Putamen (tissue), 1 donor: Measurements from ENCODE around the gene JMY.
"Not testable (repeated sequence)": the region's sequence is repeated elsewhere in the genome, so short reads cannot be mapped to it uniquely, and the experiment has no call there.

ENCODE experiments used
- DNase-seq: peaks from one replicate; pipeline ENCODE4 v3.0.0-alpha.2; 2016; ENCODE audit warnings: low spot score

Gene JMY

GRCh38 chr5:79237740-79238560 lies 2.0 kb downstream of the JMY start:
- DNase-seq, result no peak

- no peak for DNase-seq
Measured at GRCh38 chr5:79240561-79240960, 4.6 kb downstream of the JMY start.

DNA sequence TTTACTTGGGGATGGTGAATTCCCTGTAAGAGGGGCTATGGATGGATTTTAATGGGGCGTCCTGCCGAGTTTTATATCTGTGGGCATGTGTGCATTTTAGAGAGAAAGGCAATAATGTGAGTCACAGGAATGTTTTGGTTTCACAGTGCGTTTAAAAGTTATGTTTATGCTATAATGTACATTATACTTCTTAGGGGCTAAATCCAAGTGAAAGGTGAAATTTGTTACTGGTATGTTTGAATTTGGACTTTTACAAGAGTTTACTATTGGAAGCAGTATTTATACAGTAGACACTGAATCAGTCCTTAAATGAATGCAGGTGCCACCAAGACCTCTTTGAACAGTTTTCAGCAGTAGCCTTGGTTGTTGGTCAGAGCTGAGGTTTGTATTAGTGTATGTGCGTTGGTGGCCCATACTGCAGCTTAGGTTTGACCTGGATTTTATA lies 5.6 kb downstream of the JMY start:
- no peak for DNase-seq

DNA sequence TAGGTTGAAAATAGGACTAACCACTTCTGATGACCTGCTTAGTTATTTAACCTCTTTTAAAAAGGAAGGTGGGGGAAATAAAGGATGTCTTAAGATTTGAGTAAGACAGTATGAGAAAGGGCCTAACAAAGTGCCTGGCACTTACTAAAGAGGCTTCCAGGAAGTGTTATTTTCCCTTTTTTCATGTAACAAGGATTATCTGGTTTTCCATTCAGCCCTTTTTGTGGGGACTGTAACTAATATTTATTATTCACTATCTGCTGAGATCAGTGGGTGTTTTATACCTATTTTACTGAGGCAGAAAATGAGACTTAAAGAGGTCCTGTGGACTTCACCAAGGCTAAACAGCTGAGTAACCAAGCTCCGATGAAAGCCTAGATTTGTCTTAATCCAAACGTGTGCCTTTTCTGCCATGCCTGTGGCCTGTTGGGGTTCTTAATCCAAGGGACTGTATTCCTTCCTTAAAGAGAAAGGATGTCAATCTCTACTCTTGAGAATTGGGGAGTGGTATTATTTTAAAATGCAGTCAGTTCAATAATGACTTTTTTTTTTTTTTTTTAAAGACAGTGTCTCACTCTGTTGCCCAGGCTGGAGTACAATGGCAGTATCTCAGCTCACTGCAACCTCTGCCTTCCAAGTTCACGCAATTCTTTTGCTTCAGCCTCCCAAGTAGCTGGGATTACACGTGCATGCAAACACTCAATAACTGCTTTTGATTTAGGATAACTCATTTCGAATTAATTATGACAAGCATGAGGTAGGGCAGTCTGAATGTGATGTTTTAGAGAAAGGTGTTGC lies 6.5 kb downstream of the JMY start:
- DNase-seq, result no peak

GRCh38 chr5:79243224-79243623 lies 7.3 kb downstream of the JMY start:
- DNase-seq, result no peak

GRCh38 chr5:79254067-79254466 lies 18.1 kb downstream of the JMY start:
- DNase-seq, result not testable (repeated sequence)

- DNase-seq, result no peak
Measured at GRCh38 chr5:79255786-79256557, 20.0 kb downstream of the JMY start.

DNA sequence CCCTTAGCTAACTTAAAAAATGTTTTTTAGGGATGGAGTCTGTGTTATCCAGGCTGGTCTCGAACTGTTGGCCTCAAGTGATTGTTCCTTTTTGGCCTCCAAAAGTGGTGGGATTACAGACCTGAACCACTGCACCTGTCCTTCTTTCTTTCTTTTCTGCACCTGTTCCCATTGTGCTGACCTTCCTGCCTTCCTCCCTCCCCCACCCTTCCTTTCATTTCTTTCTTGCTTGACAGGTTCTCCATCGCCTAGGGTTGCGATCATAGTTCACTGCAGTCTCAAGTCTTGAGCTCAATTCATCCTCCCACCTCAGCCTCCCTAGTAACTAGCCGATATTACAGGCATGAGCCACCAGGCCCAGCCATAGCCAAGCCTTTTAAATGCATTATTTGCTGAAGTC lies 20.6 kb downstream of the JMY start:
- no peak for DNase-seq

GRCh38 chr5:79257314-79257713 lies 21.4 kb downstream of the JMY start:
- no peak for DNase-seq

DNA sequence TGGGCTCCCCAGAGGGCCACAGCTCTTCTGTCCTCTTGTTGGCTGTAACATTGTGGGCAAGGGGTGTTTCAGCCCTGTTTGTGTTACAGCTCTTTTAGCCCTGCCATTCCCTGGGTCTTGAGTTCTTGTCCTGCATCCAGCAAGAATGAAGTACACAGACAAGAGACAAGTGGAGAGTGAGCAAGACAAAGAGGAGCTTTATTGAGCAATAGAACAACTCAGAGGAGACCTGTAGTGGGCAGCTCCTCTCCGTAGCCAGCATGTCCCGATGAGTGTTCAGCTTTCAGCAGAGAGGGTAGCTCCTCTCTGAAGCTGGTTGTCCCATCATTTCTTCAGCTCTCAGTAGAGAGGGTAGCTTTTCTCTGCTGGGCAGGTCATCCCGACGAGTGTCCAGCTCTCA lies 22.9 kb downstream of the JMY start:
- no peak for DNase-seq

DNA sequence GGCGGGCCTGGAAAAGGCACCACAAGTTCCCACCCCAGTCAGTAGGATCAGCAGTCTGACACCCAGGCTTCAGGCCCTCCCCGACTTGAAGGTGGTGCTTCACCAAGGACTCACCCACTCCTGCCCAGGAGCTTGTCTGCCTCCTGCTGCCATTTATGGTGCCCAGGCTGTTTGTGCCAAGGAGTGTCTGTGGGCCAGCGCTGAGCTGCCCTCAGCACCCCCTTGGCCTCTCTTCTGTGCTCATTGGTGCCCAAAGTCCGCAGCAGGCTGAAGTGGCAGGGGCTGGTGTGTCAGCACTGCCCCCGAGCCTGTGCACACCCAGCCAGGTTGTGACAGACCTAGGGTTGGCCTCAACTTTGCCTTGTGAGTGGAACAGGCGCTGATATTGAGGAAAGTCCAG lies 23.5 kb downstream of the JMY start:
- DNase-seq, result no peak

DNA sequence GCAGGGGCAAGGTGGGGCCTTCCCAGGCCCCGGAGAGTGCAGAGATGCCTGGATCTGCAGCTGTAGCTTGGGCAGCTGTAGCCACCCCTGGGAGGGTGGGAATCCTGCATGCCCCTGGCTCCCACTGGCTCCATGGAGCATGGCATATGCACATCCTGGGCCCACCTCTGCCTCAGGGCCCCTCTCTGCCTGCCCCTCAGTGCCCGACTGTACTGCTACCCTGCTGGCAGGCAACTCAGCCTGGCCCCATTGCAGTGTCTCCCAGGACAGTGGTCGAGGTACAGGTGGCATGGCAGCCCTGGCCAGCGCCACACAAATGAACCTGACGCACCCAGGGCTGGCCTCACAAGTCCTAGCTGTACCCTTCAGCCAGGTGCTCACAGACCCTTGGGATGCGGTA lies 23.9 kb downstream of the JMY start:
- DNase-seq, result no peak

DNA sequence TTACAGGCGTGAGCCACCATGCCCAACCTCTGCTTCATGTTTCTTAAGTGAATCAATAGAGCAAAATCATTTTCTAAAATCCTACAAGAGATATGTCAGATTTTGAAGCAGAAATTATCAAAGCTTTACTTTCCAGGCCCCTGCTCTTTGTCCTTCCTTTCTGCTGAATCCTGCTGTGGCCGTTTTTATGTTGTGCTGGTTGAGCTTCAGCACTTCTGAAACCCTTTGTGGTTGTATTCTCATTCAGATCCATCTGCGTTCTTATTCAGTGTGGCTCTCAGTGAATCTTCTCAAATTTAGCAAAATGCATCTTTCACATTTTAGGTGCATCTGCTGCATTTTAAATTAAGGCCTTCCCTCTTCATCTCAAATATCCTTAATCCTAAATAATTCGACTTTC lies 26.0 kb downstream of the JMY start:
- no peak for DNase-seq

- DNase-seq, result no peak
Measured at GRCh38 chr5:79263290-79263689, 27.4 kb downstream of the JMY start.

DNA sequence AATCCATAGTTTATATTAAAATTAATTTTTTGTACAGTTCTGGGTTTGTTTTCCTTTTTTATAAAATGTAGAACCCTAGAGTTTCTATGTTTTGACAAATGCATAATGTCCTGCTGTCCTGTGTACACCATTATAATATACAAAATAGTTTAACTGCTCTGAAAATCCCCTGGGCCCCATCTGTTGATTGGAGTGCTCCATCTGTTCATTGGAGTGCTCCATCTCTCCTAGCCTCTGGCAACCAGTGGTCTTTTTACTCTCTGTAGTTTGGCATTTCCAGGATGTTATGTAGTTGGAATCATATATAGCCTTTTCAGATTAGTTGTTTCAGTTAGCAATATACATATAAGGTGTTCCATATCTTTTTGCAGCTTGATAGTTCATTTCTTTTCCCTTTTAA lies 31.2 kb downstream of the JMY start:
- no peak for DNase-seq

GRCh38 chr5:79269733-79270166 lies 33.8 kb downstream of the JMY start:
- no peak for DNase-seq

DNA sequence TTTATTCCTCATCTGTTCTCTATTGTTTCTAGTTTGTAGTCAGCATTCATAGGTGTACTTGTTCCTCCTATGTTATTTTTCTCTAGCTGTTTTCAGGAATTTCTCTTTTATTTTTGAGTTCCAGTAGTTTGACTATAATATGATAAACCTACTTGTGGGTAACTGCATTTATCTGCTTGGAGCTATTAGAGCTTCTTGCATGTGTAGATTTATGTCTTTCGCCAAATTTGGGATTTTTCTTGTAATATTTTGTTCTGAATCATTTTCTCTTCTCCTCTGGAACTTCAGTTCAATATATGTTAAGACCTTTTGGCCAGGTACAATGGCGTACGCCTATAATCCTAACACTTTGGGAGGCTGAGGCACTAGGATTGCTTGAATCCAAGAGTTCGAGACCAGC lies 37.4 kb downstream of the JMY start:
- DNase-seq, result no peak

- DNase-seq, result no peak
Measured at GRCh38 chr5:79284846-79285245, 48.9 kb downstream of the JMY start.

DNA sequence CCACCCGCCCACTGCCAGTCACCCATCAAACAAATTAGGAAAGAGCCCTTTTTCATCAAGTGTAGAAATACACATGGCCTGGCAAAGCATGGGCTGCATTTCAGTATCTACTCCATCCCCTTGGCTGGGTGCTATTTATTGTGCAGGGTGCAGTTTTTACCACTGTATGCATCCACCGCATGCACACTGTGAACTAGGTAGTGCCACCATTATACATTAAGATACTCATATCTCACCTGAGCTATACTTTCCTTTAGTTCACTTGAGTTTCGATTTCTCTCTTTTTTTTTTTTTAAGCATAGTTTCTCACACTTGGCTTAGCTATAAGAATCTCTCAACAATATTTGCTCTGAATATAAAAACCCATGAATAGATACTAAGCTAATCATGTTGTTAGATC lies 49.4 kb downstream of the JMY start:
- no peak for DNase-seq

- DNase-seq, result no peak
Measured at GRCh38 chr5:79285833-79286232, 49.9 kb downstream of the JMY start.

DNA sequence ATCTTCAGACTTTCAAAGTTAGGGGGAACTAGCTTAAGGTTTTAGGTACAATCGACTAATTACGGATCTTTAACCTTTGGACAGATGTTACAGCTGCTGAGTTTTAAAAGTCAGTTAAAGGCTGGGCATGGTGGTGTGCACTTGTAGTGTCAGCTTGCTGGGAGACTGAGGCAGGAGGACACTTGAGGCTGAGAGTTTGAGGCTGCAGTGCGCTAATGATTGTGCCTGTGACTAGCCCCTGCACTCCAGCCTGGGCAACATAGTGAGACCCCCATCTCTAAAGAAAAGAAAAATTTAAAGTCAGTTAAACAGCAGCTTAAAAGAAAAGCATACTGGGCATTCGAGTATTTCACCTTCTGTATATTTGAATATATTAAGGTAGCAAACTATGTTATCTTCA lies 51.4 kb downstream of the JMY start:
- DNase-seq, result no peak

DNA sequence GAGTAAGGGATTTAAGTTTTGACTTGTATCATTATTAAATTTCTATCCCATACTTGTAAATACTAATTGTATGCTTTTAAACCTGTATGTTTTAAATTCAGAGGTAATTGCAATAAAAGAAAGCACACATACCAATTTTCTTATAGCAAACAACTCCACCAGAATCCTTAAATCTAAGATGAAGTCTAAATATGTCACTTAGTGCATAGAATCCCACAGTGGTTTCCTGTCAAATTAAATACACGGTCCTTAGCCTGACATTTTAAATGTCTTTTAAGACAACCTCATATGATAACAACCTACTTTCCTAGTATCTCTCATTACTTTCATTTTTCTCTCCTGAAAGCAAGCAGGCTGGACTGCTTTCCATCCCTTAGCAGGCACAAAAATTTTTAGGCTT lies 52.0 kb downstream of the JMY start:
- DNase-seq, result no peak

DNA sequence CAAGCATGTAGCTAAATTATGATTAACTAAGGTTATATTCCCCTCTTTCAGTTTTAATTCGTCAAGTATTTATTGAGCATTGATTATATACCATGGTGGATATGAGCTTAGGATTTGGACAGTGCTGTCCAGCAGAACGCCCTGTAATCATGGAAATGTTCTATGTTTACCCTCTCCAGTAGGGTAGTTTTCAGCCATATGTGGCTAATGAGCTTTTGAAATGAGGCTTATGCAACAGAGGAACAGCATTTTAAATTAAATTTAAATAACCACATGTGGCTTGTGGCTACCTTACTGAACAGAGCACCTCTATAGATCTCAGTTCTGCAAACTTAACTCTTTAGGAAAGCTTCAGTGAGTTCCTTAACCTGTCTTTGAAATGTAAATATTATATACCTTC lies 59.1 kb downstream of the JMY start:
- DNase-seq, result no peak
